ENCODE measurements around the gene SCFD2.
"Not testable (repeated sequence)": the region's sequence is repeated elsewhere in the genome, so short reads cannot be mapped to it uniquely, and the experiment has no call there.

Gene SCFD2

GRCh38 chr4:53236624-53237023 lies 129.2 kb downstream of the SCFD2 start:
- not testable (repeated sequence) for DNase-seq

DNA sequence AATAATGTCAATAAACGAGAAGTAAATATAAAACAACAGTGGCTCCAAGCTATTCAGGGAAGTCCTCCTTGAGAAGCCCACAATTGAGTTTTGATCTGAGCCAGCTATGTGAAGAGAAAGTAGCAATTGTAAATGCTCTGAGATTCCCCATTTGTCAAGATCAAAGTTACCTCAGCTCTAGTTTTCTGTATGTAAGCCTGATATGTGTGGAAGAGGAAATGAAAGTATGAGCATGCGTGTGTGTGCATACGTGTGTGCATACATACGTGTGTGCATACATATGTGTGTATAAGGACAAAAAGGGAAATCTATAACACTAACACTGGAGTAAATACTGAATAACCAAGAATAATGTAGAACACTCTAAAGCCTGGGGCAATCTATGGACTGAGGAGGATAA lies 130.3 kb downstream of the SCFD2 start:
- no peak for DNase-seq

GRCh38 chr4:53234669-53235068 lies 131.2 kb downstream of the SCFD2 start:
- no peak for DNase-seq

DNA sequence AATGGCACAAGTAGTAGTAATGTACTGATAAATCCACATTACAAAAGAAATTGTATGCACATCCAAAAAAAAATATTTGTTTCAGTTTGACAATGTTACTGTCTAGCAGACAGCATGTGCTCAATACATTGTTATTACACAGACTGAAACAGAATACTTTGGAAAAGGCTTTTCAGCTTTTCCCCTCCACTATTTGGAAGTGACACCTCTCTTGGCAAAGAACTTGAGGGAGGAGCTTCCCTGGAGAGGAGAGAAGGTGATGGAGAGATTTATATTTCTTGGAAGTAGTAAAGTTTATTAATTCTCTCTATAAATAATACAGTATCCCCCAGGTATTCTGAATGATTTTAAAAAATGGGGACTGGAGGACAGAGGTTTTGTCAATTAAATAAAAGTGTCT lies 131.8 kb downstream of the SCFD2 start:
- no peak for DNase-seq

DNA sequence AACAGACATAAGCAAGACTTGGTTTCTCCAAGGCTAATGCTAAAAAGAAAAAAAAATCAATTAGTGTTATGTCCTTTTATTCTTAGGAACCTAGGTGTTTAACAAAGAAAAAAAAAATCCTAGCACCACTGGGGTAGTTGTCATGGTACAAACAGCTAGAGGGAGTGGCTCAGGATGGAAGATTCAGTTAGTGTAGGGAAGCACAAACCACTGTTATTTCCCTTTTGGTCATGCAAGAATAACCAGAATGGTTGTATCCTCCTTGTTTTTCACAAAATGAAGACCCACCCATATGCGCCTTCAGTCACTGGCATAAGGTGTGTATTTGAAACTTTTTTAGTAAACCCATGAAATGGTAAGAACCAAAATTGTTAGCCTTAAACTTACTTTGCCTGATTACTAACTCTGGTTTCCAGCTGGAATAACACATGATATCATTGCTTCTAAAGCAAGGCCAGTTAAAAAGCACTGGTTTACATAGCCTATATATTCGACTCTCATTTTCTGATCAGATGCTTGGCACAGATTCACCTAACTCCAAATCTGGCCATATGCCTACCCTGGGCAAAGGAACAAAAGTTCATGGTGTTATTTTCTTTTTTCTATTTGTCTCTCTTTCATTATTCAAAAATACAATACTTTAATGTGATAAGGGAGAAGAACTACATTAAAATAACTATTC lies 132.6 kb downstream of the SCFD2 start:
- no peak for DNase-seq

DNA sequence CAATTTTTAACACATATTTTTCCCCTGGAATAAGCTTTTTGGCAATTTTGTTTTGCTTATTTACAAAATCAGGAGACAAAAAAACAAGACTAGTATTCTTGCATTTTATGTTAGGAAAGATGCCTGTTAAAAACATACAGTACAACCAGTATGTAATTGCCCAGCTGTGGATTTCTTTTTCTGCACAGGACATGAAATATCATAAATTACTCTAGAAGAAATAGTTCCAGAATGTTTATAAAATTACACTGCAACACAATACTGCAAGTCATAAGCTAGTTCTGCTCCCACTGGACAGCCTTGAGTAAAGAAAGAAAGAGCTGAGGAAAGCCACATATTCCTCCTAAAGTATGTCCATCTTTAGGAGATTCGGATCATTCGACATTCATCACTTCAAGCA lies 133.5 kb downstream of the SCFD2 start:
- no peak for DNase-seq

- DNase-seq: no peak
These were observed 137.8 kb downstream of the SCFD2 start for GRCh38 chr4:53228036-53228435.

DNA sequence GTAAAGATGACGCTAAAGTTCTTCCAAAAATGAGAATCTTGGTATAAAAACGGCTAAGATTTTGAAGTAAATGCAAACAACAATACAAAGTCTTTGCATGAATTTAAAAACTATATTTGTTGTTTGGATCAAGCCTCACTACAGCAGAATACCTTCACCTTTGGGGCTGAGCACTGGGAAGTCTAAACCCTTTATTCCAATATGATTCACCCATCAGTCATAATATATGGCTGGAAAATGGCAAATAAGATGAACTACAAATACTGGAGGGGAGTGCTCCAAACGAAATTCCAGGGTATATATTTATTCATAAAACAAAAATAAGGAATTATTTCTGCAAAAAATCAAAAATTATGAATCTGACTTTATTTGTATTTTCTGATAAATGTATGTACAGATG lies 138.4 kb downstream of the SCFD2 start:
- no peak for DNase-seq

DNA sequence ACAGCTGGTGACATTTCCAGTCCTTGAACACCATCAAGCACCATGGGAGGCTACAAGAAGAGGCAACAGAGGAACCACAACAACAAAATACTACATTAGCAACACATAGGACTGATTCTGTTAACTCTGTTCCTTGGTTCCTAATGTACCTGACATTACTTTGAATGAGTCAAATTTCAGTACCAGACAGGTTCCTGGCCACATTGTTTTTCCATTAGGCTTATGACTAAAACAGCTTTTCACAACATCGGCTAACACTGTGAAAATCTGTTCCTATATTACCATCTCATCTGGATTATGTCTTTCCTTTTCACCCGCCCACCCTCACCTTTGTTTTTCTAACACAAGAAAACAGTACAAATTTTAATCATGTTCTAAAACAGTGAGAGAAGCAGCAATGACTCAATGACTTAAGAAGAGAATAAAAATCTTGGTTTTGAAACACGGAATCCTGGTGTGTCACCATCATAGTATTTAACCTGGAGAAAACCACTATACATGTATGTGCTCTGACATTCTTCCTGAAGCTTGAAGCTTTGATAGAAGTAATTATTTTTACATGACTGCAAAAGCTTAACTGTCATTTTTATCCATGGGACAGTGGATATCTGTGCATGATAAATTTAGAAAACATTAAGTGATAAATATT lies 143.9 kb downstream of the SCFD2 start:
- DNase-seq: no peak

- not testable (repeated sequence) for DNase-seq
These were observed 146.7 kb downstream of the SCFD2 start for GRCh38 chr4:53219148-53219547.

GRCh38 chr4:53208753-53209152 lies 157.1 kb downstream of the SCFD2 start:
- DNase-seq: no peak

GRCh38 chr4:53205970-53206369 lies 159.9 kb downstream of the SCFD2 start:
- DNase-seq: no peak

- DNase-seq: no peak
These were observed 166.5 kb downstream of the SCFD2 start for GRCh38 chr4:53199356-53199755.

DNA sequence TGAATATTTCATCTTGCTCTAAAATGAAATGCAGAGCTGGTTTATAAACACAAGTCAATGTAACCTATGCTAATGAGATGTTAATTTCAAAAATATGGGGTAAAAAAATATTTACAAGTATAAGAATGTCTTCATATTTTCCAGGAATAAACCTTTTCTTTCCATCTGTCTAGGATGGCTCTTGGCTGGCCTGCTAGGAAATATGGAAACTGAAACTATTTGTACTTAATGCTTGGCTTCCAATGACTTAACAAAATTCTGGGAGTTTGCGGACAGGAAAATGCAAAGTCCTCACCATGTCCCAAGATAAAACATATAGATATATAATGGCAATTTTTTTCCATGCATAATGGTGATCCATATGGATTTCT lies 168.1 kb downstream of the SCFD2 start:
- DNase-seq: no peak

DNA sequence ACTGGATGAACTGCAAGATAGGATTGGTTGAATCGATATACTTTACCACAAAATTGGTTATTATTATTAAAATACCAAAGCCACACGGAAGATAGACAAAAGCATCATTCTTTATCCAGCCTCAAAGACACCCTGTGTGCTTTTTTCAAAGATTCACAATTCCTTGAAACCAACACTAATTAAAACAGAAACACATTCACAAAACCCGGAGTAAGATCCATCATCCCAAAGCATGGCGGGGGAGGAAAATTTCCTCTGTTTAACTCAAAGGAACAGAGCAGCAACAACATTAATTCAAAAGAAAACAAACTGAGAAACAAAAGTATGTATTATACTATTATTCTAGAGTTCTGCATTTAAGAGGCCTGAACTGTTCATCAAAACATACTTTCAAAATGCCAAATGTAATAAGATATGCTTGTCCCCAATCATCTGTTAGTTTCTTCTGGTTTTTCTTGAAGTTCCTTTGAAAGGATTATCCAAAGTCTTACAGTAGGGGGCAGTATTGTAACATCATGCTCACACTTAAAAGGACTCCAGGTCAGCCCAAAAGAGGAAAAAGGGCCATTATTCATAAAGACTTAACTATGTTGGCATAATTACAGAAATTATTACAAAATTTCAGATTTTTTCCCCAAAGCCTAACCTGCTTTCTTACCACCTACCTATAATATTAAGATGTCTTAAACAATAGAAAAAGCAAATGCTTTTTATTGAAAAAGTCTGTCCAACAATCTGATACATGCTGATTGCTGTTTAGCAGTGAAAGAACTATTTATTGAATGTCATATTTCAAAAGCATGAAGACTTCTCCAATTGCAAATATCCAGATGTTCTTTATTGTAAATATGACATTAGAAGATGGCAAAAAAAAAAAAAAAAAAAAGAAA lies 168.7 kb downstream of the SCFD2 start:
- DNase-seq: no peak

GRCh38 chr4:53195815-53196661 lies 169.8 kb downstream of the SCFD2 start:
- DNase-seq: no peak

DNA sequence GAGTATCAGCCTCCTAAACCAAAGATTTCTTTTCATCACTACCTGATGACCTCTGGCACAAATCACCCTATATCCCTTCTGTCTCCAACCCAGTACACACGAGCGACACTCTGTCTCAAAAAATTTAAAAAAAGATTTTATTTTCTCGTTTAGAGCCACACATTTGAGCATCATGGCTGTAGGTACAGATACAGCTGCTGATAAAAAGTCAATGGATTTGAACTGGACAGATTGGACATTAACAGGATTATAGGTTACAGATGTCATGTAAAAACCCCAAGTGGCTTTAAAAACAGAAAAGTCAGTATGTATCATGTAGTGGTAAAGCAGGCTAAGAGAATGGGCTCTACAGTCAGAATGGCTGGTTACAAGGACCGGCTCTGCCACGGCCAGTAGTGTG lies 171.1 kb downstream of the SCFD2 start:
- no peak for DNase-seq

GRCh38 chr4:53193111-53193510 lies 172.8 kb downstream of the SCFD2 start:
- no peak for DNase-seq

- DNase-seq: no peak
These were observed 173.4 kb downstream of the SCFD2 start for GRCh38 chr4:53192496-53192895.

DNA sequence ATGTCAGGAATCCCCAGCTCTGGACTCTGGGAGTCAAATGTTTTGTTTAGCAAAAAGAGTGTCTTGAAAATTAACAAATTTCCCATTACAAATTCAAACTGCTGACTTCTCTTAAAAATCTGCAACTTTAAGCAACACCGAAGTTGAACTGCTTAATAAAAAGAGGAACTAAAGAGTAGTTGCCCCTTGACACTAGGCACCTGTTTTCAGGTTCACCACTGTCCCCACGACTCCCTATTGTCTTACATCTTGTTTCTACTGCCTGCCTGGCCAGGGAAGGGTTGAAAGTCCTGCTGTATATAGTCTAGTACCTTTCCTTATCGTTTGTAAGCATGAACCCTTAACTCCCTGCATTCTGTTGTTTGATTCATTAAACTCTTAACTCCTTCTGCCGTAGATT lies 173.9 kb downstream of the SCFD2 start:
- no peak for DNase-seq

DNA sequence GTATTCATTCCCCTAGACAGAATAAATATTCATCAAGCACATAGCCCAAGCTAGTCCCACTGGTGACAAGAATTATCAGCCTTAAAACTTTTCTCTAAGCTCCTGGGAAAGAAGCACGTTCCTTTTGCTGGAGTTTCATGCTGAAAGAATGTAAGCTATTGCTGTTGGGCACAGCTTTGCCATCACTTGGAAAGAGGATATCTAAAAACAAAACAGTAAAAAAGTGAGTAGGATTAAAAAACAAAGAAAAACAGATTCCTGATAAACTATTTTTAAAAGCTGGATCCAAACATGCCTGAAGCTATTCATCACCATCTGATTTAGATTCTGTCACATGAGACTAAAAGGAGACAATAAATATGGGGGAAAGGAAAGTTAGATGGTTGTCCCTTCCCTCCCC lies 176.8 kb downstream of the SCFD2 start:
- DNase-seq: no peak

DNA sequence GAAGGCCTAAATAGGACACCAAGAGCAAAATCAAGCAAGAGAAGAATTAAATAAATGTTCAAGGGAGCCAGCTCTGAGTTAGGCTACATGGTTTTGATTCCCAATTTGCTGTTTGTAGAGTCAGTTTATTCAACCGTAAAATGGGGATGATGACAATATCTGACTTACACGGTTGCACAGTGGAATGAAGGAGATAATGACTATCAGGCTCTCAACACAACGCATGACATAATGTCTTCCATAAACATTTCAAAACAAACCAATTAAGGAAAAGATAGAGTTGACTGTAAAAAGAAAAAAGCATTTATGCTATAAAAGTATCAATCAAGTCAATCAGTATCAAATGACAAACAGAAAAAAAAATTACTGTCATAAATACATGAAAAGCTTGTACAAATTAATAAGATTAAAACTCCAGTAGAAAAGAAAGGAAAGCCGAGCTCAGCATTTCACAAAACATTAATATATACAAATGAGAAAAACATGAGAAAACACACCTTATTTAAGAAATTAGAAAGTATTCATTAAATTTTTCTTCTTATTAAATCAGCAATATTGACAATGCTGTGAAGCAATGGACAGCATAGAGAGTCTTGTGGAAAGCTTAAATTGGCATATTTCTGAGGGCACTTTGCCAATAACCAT lies 179.0 kb downstream of the SCFD2 start:
- no peak for DNase-seq

All from stimulated activated CD4-positive, alpha-beta T cell treated with anti-CD3 and anti-CD28 coated beads, Interleukin-2, amount 100 ng/mL, for 48 hours (primary cell).